AG20443 (cell line): ENCODE measurements around the gene NEK8.
"Not testable (repeated sequence)": the region's sequence is repeated elsewhere in the genome, so short reads cannot be mapped to it uniquely, and the experiment has no call there.

Experiments
- DNase-seq: peaks from one replicate; pipeline ENCODE4 v3.0.0; 2012; ENCODE audit warnings: low spot score, mixed read lengths

NEK8 gene

GRCh38 chr17:28725660-28726225, 2.8 kb upstream of the NEK8 start:
- peak; percentile 86 for DNase-seq

- no peak for DNase-seq
These were observed 2.4 kb upstream of the NEK8 start, which contains the start of gene TLCD1 for GRCh38 chr17:28726226-28726626. Gene TLCD1 (minus strand): TSS chr17:28726233. CDS start chr17:28726097, 136 bp downstream.

GRCh38 chr17:28726627-28727491, 1.7 kb upstream of the NEK8 start:
- DNase-seq, result peak; percentile 88

- DNase-seq, result no peak
These were observed 1.4 kb downstream of the NEK8 start for GRCh38 chr17:28729950-28730330.

DNA sequence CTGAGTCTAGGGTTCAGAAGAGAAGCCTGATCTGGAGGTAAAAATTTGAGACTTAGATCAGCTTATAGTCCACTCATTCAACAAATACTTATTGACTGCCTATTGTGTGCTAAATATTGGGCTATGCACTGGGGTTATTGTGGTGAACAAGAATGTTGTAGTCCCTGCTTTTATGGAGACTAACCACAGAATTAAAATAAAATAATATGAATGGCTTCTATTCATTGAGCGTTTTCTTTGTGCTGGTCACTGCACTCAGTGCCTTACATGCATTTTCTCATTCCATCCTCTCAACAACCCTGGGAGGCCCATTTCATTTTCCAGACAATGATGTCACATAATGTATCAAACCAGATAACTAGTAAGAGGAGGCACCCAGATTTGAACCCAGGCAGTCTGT, 4.8 kb downstream of the NEK8 start:
- DNase-seq, result no peak

GRCh38 chr17:28734712-28735241, 6.2 kb downstream of the NEK8 start:
- no peak for DNase-seq

DNA sequence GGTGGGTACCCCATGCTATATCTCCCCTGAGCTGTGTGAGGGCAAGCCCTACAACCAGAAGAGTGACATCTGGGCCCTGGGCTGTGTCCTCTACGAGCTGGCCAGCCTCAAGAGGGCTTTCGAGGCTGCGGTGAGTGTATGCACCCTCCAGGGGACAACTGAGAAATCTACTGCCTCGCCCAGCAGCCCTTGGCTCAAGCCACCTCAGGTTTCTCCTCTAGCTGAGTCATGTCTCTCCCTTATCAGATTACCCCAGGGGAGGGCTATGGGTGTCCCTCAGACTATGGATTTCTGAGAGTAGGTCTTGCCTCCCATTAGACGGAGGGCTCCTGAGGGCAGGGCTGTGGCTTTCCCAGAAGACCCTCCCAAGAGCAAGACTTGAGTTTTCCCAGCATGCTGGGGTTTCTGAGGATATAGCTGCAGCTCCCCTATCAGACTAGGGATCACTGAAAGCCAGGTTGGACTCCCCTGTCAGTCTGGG, 6.7 kb downstream of the NEK8 start:
- no peak for DNase-seq

- not testable (repeated sequence) for DNase-seq
These were observed 7.6 kb downstream of the NEK8 start for GRCh38 chr17:28735913-28736769.

DNA sequence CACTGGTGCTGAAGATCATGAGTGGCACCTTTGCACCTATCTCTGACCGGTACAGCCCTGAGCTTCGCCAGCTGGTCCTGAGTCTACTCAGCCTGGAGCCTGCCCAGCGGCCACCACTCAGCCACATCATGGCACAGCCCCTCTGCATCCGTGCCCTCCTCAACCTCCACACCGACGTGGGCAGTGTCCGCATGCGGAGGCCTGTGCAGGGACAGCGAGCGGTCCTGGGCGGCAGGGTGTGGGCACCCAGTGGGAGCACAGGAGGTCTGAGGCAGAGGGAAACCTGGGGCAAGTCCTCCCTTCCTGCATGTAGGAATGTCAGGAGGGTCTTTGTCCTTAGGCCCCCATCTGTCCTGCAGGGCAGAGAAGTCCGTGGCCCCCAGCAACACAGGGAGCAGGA, 8.7 kb downstream of the NEK8 start:
- no peak for DNase-seq

GRCh38 chr17:28737770-28738679, 9.4 kb downstream of the NEK8 start:
- no peak for DNase-seq

DNA sequence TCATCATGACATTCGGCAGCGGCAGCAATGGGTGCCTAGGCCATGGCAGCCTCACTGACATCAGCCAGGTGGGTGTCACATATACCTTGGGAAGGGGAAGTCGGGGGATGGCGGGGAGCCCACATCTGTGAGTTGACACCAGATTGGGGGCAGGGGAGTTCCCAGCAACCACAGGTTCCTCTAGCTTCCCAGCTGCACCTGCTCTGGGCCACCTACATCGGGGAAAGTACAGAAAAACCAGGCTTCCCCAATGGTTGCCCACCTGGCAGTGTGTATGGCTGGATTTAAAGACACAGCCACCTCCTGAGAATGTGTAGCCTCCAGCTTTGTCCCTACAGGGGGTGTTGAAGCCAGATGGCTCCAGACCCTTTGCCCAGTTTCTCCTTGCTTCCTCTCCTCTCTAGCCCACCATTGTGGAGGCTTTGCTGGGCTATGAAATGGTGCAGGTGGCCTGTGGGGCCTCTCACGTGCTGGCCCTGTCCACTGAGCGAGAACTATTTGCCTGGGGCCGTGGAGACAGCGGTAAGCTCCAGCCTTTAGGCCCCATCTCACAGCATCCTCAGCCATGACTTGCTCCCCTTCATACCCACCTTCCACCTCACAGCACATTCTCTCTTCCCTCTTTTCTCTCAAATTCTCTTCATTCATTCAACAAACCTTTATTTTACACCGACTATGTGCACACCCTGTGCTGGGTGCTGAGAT, 10.2 kb downstream of the NEK8 start:
- no peak for DNase-seq

DNA sequence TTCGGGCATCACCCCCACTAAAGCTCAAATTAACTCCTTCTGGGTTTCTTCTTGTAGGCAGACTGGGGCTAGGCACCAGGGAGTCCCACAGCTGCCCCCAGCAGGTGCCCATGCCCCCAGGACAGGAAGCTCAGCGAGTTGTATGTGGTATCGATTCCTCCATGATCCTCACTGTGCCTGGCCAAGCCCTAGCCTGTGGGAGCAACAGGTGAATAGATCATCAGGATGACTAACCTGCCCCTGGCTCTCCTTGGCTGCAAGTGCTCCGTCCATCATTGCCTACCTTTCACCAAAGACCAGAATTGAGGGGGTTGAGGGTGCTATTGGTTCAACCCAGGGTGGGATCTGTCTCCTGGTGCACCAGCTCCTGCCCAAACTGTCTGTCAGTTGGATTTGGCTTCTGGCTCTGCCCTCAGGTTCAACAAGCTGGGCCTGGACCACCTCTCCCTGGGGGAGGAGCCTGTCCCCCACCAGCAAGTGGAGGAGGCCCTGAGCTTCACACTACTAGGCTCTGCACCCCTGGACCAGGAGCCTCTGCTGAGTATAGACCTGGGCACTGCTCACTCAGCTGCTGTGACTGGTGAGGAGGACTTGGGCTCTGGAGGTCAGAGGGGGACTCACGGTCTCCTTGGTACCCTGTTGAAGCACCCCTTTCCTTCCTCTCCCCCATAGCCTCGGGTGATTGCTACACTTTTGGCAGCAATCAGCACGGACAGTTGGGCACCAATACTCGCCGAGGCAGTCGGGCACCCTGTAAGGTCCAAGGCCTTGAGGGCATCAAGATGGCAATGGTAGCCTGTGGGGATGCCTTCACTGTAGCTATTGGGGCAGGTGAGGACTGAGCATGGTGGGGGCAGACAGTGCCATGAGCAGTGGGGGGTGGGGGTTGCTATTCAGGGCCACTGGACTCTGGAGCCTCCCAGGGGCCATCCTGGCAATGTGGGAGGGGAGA, 12.1 kb downstream of the NEK8 start:
- DNase-seq, result no peak

DNA sequence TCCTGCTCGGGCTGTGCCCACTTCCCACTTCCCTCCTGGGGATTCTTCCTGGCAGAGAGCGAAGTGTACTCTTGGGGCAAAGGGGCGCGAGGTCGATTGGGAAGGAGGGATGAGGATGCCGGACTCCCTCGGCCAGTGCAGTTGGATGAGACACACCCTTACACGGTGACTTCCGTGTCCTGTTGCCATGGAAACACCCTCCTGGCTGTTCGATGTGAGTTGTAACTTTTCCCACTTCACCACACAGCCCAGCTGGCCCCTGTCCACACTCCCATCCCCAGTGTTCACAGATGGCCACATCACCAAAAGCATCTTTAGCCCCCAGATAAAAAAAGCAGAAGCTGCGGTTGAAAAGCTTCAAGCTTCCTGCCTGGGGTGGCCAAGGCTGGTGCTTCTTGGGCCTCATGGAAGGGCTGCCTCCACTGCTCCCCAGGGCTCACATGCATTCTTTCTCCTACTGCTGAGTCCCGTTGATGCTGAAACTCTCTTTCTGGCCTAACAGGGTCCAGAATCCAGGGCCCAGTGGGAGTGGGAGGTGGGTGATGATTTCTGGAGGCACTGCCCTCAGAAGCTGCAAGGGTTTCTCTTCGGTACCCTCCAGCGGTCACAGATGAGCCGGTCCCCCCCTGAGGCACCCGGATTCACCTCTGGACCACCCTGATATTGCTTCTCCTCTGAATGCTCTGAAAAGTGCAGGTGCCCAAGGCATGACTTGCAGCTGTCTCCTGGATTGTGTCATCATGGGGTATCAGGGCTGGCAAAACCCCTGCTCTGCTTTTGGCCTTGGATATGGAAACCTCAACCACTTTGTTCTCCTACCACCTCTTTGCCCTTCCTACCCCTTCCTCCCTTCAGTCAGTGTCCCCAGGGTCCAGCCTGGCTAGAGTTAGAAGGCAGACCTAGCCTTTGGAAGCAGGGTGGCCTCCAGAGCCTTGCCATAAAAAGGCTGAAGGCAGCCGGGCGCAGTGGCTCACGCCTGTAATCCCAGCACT, 13.1 kb downstream of the NEK8 start:
- DNase-seq, result no peak

DNA sequence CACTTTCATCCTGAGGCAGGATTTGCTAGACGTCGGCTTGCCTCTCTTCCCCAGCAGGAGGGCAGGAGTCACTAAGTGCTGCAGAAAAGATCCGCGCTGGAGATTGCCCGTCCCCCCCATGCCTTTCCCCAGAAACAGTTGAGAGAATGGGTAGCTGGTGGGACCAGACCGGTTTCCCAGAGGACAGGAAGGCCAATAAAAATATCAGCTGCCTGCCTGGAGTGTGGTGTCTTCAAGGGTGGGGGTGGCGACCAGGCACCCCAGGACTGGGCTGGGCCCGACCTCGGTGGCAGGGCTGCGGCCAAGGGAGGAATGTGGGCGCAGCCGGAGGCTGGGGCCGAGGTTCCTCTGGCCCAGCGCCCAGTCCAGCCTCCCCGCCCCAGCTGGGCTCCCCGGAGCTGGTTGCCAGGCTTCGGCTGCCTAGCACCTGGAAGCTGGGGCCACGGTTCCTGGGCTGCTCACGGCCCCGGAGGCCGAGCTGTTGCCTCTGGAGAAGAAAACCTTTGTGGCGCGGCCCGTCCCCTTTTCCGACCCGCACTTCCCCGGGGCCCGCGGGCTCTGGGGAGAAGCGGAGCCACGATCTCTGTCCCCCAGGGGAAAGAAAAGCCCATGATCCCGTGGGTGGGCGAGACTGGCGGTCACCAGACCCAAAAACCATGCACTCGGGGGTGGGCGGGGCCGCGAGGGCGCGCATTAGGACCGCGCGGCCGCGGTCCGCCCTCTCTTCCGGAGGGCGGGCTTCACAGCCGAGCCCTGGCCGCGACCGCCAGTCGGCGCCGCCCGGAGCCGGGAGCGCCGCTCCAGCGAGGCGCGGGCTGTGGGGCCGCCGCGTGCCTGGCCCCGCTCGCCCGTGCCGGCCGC, 14.9 kb downstream of the NEK8 start, which contains the start of gene TRAF4:
TRAF4 (plus strand) TSS at position 769 of the 861 bp plus-strand sequence. CDS start 102 bp downstream, outside the sequence.
- DNase-seq, result peak; percentile 93

DNA sequence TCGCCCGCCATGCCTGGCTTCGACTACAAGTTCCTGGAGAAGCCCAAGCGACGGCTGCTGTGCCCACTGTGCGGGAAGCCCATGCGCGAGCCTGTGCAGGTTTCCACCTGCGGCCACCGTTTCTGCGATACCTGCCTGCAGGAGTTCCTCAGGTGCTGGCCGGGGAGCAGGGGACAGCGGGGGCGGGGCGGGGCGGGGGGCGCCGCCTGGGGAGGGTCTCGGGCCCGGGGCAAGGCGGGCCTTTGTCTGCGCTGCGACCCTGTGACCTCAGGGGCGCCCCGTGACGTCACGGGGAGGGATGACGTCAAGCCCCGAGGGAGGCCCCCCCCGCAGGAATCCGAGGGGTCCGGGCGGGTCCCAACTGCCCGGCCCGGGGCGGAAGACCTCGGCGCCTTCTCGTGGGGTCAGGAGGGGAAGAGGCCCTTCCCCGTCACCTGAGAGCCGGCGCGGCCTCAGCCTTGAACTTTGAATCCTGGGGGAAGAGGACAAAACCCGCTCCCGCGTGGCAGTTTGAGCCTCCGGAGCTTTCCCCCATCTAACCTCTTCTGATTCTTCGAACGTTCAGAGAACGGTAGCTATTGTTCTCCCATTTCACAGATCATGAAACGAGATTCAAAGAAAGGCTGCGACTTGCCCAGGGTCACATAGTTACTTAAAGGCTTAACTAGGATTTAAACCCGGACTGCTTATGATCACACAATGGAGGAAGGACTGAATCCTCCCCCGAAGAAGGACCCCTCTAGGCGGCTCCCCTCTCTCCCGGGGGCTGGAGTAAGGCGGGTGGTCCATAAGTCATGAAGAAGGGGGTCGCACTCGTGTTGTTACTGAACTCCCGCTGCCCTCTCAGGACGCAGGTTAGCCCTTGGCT, 15.8 kb downstream of the NEK8 start:
- peak; percentile 79 for DNase-seq
